ENCODE results near the gene DYRK1A.
"Not testable (repeated sequence)": the region's sequence is repeated elsewhere in the genome, so short reads cannot be mapped to it uniquely, and the experiment has no call there.

Gene DYRK1A

DNA sequence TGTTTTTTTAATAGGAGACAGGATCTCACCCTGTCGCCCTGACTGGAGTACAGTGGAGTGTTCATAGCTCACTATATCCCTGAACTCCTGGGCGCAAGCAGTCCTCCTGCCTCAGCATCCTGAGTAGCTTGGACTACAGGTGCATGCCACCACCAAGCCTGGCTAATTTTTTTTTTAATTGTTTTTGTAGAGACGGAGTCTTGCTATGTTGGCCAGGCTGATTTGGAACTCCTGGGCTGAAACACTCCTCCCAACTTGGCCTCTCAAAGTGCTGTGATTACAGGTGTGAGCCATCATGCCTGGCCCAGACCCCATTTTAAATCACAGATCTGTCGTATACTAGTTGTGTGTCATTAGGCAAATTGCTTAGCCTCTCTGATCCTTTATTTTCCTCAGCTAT, 161.1 kb downstream of the DYRK1A start:
- DNase-seq (ENCODE audit: low read depth in 2 of 2) = no peak

DNA sequence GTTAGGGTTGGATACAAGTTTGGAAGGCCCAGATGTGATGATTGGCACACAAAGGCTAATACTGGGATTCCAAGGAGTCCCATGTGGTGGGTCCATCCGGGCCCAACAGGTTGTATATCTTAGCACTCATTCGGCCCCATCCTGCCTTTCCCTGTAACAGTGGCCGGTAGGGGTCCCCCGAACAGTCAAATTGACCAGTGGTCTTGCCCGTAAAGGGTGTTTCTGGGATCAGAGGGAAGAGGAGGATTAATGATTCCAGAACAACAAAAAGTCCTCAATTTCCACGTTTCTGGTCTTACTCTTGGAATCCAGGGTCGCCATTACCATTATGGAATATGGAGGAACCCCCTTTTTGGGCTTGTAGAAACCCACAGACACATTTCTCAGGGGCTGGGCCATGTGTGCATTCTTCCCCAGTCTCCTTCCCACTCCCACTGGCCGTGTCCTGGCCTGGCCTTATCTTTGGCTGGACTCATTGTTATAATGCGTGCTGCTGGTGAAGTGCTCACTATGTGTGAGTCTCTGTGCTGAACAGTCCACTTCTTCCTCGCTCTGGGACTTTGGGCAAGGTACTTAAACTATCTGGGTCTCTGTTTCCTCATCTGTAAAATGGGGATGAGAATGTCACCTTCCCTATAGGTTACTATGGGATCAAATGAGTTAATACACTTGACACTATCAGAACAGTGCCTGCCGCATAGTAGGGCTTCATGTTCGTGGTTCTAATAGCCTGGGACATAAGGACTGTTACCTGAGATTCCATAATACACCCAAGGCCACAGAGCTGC, 161.8 kb downstream of the DYRK1A start:
- no peak for DNase-seq (ENCODE audit: low read depth in 2 of 2)

DNA sequence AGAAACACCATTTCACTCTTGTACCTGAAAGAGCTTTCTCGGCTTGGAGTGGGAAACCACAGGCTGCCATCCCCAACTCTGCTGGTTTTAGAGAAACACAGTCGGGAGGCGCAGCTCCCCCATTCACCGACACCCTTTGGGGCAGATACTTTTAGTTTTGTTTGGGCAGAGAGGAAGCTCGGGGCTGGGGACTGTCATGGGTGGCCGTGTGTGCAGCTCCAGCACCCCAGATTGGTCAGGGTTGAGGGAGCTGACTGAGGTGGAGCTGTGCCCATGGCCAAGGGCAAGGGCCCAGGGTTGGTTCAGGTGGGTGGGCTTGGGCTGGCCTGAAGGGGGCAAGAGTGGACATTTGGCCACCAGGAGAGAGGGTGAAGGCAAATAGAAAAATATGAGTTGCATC, 163.1 kb downstream of the DYRK1A start:
- DNase-seq (ENCODE audit: low read depth in 2 of 2) = no peak

DNA sequence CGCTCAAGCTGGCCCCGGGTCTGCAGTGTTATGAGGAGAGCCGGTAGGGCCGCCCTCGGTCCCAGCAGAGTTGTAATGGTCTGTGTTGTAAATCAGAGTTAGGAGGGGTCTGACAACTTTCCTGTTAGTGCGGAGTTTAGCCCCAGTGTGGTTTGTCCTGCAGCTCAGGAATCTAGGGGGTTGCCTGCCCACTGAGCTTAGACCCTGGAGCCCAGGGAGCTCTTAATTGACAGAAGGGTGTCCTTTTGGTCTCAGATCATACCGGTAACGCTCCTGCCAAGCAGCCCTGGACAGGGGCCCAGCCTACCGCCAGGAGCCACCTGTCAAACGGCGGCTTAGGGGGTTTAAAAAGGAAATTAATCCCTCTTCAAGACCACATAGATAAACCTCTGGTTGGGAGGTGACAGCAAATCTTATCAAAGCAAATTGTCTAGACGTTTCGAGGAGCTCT, 164.4 kb downstream of the DYRK1A start:
- DNase-seq (ENCODE audit: low read depth in 2 of 2) = no peak

DNA sequence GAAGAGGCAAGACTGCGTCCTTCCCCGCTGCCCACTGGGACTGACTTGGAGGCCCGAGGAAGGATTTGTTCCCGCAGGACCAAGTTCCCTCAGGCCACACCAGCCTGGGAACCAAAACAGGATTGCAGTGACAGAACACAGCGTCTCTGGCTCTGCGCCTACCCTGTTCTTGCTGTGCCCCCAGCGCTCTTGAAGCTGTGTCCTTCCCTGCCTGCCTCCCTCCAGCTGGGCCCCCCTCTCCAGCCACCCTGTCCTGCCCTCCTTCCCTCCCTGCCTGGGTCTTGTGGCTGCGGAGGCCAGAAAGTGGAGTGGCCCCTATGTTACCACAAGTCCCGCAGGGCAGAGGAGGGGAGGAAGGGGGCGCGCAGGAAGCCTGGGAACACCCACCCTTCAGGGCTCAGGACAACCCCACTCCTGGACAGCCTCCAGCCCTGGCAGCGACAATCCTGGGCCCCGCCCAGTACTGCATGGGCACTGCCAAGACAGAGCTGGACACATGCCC, 164.9 kb downstream of the DYRK1A start:
- DNase-seq (ENCODE audit: low read depth in 2 of 2) = no peak

DNA sequence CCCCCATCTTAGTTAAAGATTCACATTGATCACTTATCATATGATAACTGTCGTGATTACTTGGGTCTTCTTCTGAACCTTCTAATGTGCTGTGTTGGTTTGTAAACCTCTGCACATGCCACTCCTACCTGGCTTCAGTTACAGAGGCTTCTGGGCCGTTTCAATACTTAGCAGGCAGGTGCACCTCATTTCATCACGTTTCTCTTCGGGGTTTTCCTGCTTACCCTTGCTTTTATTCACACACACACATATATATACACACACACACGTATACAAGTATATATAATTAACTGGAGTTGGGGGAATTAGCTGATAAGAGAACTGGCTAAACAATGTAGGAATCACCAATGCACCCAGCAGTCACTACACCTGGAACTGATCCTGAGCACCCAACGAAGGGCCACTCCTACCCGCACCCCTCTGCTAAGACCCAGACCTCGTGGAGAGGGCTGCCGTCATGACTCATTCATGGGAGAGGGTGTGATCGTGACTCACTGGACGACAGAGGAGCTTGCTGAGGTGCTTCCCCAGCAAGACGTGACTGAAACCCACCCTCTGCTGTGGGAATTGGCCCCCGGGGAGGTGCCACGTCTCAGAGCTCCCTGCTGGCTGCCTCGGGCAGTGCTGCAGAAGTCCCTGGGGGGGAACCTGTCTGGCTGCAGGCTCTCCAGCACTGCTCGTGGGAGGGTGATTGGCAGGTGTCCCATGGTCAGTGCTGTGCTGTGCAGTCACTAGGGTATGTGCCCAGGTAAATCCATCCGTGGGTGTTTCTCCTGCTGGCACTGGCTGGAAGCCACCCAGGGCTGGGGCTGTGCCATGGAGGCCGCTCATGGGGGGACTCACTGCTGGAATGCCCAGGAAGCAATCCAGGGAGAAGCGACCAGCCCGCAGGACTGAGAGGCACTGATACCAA, 166.6 kb downstream of the DYRK1A start:
- peak; percentile 2 to 10 for DNase-seq (ENCODE audit: low read depth in 2 of 2)

DNA sequence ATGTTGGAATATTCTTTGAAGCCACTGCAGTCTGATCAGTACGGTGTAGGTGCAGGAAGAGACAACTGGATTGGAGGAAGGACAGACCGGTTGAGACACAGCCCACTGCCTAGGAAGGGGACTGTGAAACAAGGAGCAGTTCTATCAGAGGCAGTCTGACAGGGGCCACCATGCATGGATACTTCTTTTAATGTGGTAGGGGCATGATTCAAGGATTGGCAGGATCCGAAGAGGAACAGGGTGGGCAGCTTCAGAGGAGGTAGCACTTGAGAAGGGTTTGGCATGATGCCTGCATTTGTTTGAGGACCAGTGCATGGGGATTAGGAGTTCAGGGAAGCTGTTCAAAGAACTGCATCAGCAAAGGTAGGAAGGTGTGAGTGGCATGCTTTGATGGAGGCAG, 167.9 kb downstream of the DYRK1A start:
- DNase-seq (ENCODE audit: low read depth in 2 of 2) = no peak

DNA sequence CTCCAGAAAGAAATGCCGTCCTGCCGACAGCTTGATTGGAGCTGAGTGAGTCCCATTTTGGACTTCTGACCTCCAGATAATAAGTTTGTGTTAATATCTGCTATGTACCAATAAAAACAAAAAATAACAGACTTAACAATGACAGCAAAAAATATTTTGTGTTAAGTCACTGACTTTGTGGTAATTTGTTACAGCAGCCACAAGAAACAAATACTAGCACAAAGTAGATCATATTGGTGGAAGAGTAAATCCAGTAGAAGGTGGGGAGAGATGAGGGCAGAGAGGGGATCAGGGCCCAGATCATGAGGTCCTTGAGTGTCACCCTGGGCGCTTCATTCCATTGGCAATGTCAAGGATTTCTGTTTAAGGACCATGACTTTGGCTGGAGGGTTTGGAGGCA, 168.6 kb downstream of the DYRK1A start:
- no peak for DNase-seq (ENCODE audit: low read depth in 2 of 2)

DNA sequence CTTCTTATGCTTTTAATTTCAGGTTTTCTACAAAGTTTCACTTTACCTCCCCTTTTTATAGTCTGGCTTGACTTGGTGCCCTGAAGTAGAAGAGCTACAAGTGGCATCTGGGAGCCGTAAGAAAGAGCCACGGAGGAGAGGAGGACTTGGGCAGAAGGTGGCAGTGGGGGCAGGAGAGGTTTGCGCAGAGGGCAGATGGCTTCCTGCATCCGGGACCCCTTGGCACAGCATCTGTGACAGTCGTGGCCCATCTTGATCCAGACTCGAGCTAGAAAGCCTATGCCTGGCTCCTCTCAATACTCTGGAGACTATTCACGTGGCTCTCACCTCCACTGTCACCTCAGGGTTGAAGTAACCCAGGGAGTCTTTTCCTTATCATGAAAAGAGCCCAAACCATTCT, 169.1 kb downstream of the DYRK1A start:
- no peak for DNase-seq (ENCODE audit: low read depth in 2 of 2)

DNA sequence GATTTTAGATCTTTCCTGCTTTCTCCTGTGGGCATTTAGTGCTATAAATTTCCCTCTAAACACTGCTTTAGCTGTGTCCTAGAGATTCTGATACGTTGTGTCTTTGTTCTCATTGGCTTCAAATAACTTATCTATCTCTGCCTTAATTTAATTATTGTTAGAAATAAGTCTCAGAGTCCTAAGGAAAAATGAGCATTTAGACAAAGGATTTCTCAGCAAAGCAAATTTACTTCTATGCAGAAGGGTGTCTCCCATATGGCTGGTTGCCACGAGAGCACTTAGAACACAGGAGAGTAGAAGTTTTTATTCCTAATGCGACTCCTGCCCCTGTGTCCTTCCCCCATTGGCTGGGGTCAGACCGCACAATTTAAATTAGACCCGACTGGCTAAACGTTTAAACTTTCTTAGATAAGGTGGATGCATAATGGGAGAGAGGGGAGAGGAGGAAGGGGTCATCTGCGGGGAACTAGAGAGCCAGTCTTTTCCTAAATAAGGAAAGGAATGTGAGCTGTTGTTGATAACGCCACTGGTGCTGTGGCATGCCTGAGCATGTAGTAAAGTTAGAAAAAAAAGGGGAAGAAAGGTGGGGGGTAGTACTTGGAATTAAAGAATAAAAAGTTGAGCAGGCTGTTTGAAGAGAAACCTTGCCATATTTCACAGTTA, 170.2 kb downstream of the DYRK1A start:
- DNase-seq (ENCODE audit: low read depth in 2 of 2) = no peak

DNA sequence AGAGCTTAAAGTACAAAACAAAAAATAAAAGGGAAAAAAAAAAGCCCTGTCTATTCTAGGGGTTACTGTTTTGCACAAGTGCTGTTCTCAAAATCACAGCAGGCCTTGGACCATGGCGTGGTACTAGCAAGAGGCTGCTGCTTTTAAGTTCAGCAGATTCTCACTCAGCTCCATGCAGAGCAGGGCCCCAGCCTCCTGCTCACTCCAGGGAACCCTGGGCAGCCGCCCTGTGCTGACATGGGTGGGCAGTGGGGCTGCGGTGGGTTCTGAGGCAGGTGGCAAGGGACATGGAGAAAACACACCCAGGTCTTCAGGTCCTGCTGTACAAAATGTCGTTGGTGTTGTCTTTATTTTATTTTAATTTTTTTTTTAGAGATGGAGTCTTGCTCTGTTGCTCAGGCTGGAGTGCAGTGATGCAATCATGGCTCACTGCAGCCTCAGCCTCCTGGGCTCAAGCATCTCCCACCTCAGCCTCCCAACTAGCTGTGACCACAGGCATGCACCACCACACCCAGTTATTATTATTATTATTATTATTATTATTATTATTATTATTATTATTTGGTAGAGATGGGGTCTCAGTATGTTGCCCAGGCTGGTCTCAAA, 170.9 kb downstream of the DYRK1A start:
- no peak for DNase-seq (ENCODE audit: low read depth in 2 of 2)

DNA sequence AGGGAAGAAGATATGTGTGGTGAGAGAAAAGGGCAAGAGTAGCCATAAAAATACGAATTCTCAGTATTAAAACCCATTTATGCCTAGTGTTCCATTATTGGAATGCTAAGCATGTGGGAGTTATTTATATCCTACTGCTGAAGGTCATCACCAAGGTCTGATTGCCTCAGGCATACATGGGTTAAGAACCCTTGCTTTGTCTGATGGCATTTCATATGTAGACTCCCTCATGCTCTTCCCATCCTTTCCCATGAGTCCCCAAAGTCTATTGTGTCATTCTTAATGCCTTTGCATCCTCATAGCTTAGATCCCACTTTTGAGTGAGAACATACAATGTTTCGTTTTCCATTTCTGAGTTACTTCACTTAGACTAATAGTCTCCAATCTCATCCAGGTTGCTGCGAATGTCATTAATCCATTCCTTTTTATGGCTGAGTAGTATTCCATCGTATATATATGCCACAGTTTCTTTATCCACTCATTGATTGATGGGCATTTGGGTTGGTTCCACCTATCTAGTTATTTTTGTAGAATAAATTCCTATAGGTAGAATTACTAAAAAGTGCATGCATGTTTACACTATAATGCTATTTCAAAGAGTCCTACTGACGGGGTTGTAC, 172.5 kb downstream of the DYRK1A start:
- no peak for DNase-seq (ENCODE audit: low read depth in 2 of 2)

DNA sequence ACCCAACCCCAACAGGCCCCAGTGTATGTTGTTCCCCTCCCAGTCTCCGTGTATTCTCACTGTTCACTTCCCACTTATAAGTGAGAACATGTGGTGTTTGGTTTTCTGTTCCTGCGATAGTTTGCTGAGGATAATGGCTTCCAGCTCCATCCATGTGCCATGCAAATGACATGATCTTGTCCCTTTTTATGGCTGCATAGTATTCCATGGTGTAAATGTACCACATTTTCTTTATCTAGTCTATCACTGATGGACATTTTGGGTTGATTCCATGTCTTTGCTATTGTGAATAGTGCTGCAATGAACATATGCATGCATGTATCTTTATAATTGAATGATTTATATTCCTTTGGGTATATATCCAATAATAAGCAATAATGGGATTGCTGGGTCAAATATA, 174.6 kb downstream of the DYRK1A start:
- DNase-seq (ENCODE audit: low read depth in 2 of 2) = not testable (repeated sequence)

DNA sequence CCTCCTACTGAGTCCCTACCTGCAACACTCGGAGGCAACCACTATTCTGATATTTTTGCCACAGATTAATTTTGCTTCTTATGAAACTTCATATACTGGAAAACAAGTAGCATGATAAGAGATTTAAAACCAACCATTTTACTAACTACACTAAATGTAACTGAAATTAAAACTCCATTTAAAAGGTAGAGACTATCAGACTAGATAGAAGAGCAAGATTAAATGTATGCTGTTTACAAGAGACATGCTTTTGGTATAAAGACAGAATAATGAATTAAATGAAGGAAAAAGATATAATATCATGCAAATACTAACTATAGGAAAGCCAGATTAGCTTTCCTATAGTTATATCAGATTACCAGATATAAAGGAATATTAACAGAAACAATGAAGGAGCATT, 175.9 kb downstream of the DYRK1A start:
- DNase-seq (ENCODE audit: low read depth in 2 of 2) = no peak

DNA sequence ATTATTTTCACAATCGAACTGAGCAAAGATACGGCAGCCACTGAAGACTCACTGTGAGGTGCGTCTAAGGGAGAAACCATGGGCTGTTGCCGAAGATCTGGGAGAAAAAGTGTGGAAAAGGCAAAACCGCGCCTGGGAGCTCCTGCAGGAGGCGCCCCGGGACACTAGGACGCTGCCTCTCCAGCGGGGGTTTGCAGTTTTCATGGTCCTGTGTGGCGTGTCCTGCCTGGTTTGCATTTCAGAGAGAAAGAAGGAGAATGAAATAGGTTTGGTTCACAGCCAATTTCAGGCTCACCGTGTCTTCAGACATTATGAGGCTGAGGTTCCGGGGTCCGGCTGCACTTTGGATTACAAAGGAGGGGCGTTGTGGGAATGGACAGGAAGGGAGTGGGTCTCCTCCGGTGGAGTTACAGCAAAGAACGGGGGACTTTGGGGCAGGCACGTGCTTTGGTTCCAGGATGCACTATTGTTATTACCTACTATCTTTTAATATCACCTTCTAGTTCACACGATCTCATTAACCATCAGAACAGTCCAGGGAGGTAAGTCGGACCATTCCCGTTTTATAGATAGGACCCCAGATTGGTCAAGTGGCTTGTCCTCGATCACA, 179.8 kb downstream of the DYRK1A start:
- no peak for DNase-seq (ENCODE audit: low read depth in 2 of 2)

DNA sequence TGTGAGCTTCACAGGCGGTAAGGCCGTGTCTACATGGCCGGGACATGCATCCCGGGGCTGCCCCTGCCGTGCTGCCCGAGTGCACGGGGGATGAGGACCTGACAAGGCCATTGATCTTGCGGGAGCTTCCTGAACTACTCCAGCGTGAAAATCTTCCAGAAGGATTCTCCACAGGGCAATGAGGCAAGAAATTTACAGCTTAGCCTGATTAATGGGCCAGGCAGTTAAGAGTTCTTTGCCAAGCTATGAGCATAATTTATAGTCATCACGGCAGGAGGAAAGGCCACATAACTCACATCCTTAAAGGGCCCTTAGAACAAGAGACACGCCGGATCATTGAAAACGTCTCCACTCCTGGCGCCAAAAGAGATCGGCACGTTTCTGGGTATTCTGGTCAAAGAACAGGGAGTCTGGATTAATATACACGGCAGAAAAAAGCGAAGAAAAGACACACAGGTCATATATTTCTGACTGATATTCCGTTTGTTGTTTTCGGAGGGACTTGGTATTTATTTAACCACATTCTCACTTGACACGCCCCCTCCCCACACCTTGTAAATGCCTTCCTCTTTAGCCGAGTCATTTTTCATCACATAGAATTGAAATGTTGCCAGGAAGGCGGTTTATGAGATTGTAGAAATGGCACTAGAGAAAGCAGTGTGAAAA, 180.5 kb downstream of the DYRK1A start:
- no peak for DNase-seq (ENCODE audit: low read depth in 2 of 2)

DNA sequence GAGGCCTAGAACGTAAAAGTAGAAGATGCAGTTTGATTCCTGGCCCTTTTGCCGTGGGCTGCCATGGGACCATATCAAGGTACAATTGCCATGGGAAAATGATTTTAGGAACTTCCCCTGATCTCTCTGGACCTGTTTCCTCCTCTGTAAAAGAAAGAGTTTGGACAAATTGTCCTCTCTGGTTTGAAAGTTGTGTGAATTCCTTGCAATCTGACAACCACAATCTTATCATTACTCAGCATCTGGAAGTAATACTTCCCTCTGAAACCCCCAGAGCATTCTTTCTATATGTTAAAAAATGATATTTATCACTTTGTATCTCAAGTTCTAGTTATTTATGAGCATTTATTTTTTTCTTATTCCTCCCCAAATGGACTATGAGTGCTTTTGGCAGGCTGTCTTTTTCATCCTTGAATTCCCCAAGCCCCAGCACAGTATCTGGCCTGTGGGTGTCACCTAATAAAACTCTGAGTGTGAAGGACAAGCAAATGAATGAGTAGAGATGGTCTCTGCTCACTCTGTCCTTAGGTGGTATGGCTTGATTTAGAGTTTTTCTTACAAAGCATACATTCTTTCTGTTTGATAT, 181.1 kb downstream of the DYRK1A start:
- no peak for DNase-seq (ENCODE audit: low read depth in 2 of 2)

DNA sequence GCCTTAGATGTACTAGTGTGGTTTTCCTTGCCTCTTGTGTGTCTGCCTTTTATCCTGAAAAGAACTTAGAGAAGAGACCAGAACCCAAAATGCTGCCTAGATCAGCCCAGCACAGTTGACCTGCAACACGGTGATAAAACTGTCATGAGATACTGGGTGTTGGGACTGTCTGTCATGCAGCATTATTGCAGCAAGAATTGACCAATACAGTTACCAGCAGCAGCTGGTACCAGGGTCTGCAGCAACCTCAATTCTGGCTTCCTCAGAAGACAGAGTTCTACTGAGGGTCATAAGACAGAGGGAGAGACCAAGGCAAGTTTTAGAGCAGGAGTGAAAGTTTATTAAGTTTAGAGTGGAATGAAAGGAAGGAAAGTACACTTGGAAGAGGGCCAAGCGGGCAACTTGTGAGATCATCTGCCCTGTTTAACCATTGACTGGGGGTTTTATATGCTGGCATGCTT, 182.0 kb downstream of the DYRK1A start:
- DNase-seq (ENCODE audit: low read depth in 2 of 2) = no peak

DNA sequence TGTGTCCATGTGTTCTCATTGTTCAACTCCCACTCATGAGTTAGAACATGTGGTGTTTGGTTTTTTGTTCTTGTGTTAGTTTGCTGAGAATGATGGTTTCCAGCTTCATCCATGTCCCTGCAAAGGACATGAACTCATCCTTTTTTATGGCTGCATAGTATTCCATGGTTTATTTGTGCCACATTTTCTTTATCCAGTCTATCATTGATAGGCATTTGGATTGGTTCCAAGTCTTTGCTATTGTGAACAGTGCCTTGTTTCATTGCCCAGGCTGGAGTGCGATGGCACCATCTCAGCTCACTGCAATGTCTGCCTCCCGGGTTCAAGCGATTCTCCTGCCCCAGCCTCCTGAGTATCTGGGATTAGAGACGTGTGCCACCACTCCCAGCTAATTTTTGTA, 183.2 kb downstream of the DYRK1A start:
- not testable (repeated sequence) for DNase-seq (ENCODE audit: low read depth in 2 of 2)

DNA sequence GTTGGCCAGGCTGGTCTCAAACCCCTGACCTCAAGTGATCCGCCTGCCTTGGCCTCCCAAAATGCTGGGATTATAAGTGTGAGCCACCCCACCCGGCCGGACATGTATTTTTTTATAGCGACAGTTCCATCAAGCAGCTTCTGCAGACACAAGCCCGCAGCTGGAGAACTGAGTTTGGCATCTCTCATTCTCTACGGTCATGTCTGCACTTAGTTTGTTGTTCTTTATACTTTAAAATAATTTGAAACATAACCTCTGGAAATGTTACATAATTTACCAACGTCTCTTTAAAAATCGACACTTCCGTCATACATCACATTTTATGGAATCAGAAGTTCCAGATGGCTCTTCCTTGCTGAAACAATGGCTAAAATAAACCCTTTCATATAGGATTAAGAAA, 183.6 kb downstream of the DYRK1A start:
- DNase-seq (ENCODE audit: low read depth in 2 of 2) = no peak
